NCI-H2227 treated with DMSO at 0.1 percent for 48 hours (cell line): ENCODE data around the gene MTMR2.
"Not testable (repeated sequence)": the region's sequence is repeated elsewhere in the genome, so short reads cannot be mapped to it uniquely, and the experiment has no call there.

ENCODE experiments used
- DNase-seq: peaks from one replicate; lab custom pipeline; 2025; lab: John Stamatoyannopoulos, UW

Gene MTMR2

GRCh38 chr11:95816037-95816436 lies 107.9 kb downstream of the MTMR2 start:
- no peak for DNase-seq

GRCh38 chr11:95811052-95811451 lies 112.9 kb downstream of the MTMR2 start:
- DNase-seq = not testable (repeated sequence)

- DNase-seq = not testable (repeated sequence)
Measured at GRCh38 chr11:95806464-95806863, 117.4 kb downstream of the MTMR2 start.

- DNase-seq = no peak
Measured at GRCh38 chr11:95805869-95806268, 118.0 kb downstream of the MTMR2 start.

- DNase-seq = no peak
Measured at GRCh38 chr11:95803973-95804372, 119.9 kb downstream of the MTMR2 start.

GRCh38 chr11:95802806-95803205 lies 121.1 kb downstream of the MTMR2 start:
- DNase-seq = no peak

GRCh38 chr11:95800438-95800837 lies 123.5 kb downstream of the MTMR2 start:
- no peak for DNase-seq

- DNase-seq = no peak
Measured at GRCh38 chr11:95799546-95799945, 124.4 kb downstream of the MTMR2 start.

- DNase-seq = no peak
Measured at GRCh38 chr11:95796501-95796900, 127.4 kb downstream of the MTMR2 start.

- no peak for DNase-seq
Measured at GRCh38 chr11:95795627-95796295, 128.1 kb downstream of the MTMR2 start.

- DNase-seq = no peak
Measured at GRCh38 chr11:95794086-95794485, 129.8 kb downstream of the MTMR2 start.

- no peak for DNase-seq
Measured at GRCh38 chr11:95793116-95793515, 130.8 kb downstream of the MTMR2 start.

GRCh38 chr11:95792700-95793099 lies 131.2 kb downstream of the MTMR2 start:
- no peak for DNase-seq

GRCh38 chr11:95792200-95792599 lies 131.7 kb downstream of the MTMR2 start:
- DNase-seq = no peak

- no peak for DNase-seq
Measured at GRCh38 chr11:95791709-95792033, 132.2 kb downstream of the MTMR2 start.

- DNase-seq = peak; percentile 38
Measured at GRCh38 chr11:95790933-95791708, 132.8 kb downstream of the MTMR2 start.

GRCh38 chr11:95790123-95790932 lies 133.6 kb downstream of the MTMR2 start, which contains the start of gene CEP57:
CEP57 (plus strand) TSS chr11:95790498; CDS start chr11:95790699, 201 bp downstream.
- peak; percentile 88 for DNase-seq

- DNase-seq = peak; percentile 92
Measured at GRCh38 chr11:95789506-95790122, 134.3 kb downstream of the MTMR2 start, which contains the start of gene FAM76B. FAM76B (minus strand) TSS chr11:95789782; CDS start chr11:95789478, 304 bp downstream.

GRCh38 chr11:95788921-95789505 lies 134.9 kb downstream of the MTMR2 start:
- DNase-seq = no peak
